Activated CD4-positive, alpha-beta T cell treated with anti-CD3 and anti-CD28 coated beads for 1 hour (primary cell): ENCODE measurements around the gene COPZ1.
"Not testable (repeated sequence)": the region's sequence is repeated elsewhere in the genome, so short reads cannot be mapped to it uniquely, and the experiment has no call there.

ENCODE experiments used
- DNase-seq: peaks from one replicate; pipeline ENCODE4 v3.0.0-alpha.2; 2020

COPZ1 gene

GRCh38 chr12:54294953-54295566 lies 29.9 kb upstream of the COPZ1 start:
- no peak for DNase-seq

- no peak for DNase-seq
Measured at GRCh38 chr12:54296393-54297099, 28.4 kb upstream of the COPZ1 start.

- no peak for DNase-seq
Measured at GRCh38 chr12:54298904-54299303, 26.0 kb upstream of the COPZ1 start.

GRCh38 chr12:54299515-54300224 lies 25.3 kb upstream of the COPZ1 start:
- no peak for DNase-seq

GRCh38 chr12:54300225-54300731 lies 24.7 kb upstream of the COPZ1 start:
- no peak for DNase-seq

GRCh38 chr12:54300732-54301427 lies 24.1 kb upstream of the COPZ1 start, which contains the start of gene NFE2:
NFE2 (minus strand) TSS chr12:54301015; CDS start chr12:54295248, 5,767 bp downstream.
- DNase-seq, result no peak

GRCh38 chr12:54301428-54302048 lies 23.4 kb upstream of the COPZ1 start:
- DNase-seq, result no peak

GRCh38 chr12:54303640-54304039 lies 21.3 kb upstream of the COPZ1 start:
- DNase-seq, result no peak

- DNase-seq, result no peak
Measured at GRCh38 chr12:54304187-54304810, 20.6 kb upstream of the COPZ1 start.

GRCh38 chr12:54306925-54307741 lies 17.8 kb upstream of the COPZ1 start:
- no peak for DNase-seq

GRCh38 chr12:54311051-54311450 lies 13.9 kb upstream of the COPZ1 start:
- DNase-seq, result no peak

- DNase-seq, result not testable (repeated sequence)
Measured at GRCh38 chr12:54312309-54312708, 12.6 kb upstream of the COPZ1 start.

- no peak for DNase-seq
Measured at GRCh38 chr12:54321363-54321762, 3.6 kb upstream of the COPZ1 start.

GRCh38 chr12:54325442-54326109 lies 645 bp downstream of the COPZ1 start:
- not testable (repeated sequence) for DNase-seq

- no peak for DNase-seq
Measured at GRCh38 chr12:54328595-54329337, 3.8 kb downstream of the COPZ1 start.

GRCh38 chr12:54329759-54330158 lies 4.8 kb downstream of the COPZ1 start:
- no peak for DNase-seq

- DNase-seq, result no peak
Measured at GRCh38 chr12:54330442-54330841, 5.5 kb downstream of the COPZ1 start.

- no peak for DNase-seq
Measured at GRCh38 chr12:54331461-54331860, 6.5 kb downstream of the COPZ1 start.

- DNase-seq, result no peak
Measured at GRCh38 chr12:54333420-54334034, 8.6 kb downstream of the COPZ1 start.
